GM23338 (cell line): Measurements from ENCODE around the gene ACO1. TPM values are rescaled to one million over a fixed set of nuclear protein-coding genes. Genes with fewer than 3 reads are reported as not detected.

Experiments used
- ATAC-seq: fragments of 200-7000 bp; cut with Tn5 transposase; 3 replicates; pipeline ENCODE4 v1.9.1; 2020
- DNase-seq: peaks from one replicate; pipeline ENCODE4 v3.0.0-alpha.2; 2015; ENCODE audit warnings: low spot score
- H2AFZ ChIP-seq: fragments of 200-600 bp; sonication (generic); 2 replicates; pipeline ENCODE4 v1.8.0; 2016; ENCODE audit warnings: antibody characterized with exemption, mild to moderate bottlenecking, moderate library complexity
- H3F3A ChIP-seq: fragments of 200-600 bp; sonication (generic); replicated peaks from 2 replicates; pipeline ENCODE4 v1.8.0; 2017; ENCODE audit warnings: antibody characterized with exemption, mixed run types, low read depth
- H3K27ac ChIP-seq: fragments of 200-600 bp; sonication (generic); 2 replicates; pipeline ENCODE4 v1.6.1; 2016; ENCODE audit warnings: low read depth
- H3K27me3 ChIP-seq: fragments of 200-600 bp; sonication (generic); 2 replicates; pipeline ENCODE4 v1.8.0; 2016; ENCODE audit warnings: mild to moderate bottlenecking, mixed run types, moderate library complexity; ENCODE audit not compliant: insufficient read depth
- H3K36me3 ChIP-seq: fragments of 200-600 bp; sonication (generic); 2 replicates; pipeline ENCODE4 v1.8.0; 2016; ENCODE audit warnings: mild to moderate bottlenecking; ENCODE audit not compliant: insufficient read depth
- H3K4me1 ChIP-seq: fragments of 200-600 bp; sonication (generic); 2 replicates; pipeline ENCODE4 v1.8.0; 2016; ENCODE audit warnings: mild to moderate bottlenecking, moderate library complexity; ENCODE audit not compliant: insufficient read depth
- H3K4me2 ChIP-seq: fragments of 200-600 bp; sonication (generic); 2 replicates; pipeline ENCODE4 v1.7.1; 2017; ENCODE audit warnings: mixed run types
- H3K4me3 ChIP-seq: fragments of 200-600 bp; sonication (generic); 2 replicates; pipeline ENCODE4 v1.6.1; 2016; ENCODE audit warnings: mixed run types
- H3K79me2 ChIP-seq: fragments of 200-600 bp; sonication (generic); replicated peaks from 2 replicates; pipeline ENCODE4 v1.8.0; 2017; ENCODE audit warnings: mild to moderate bottlenecking; ENCODE audit not compliant: insufficient read depth
- H3K9me2 ChIP-seq: fragments of 200-600 bp; sonication (generic); 2 replicates; pipeline ENCODE4 v1.8.0; 2017; ENCODE audit not compliant: insufficient read depth
- H4K20me1 ChIP-seq: fragments of 200-600 bp; sonication (generic); replicated peaks from 2 replicates; pipeline ENCODE4 v1.8.0; 2017; ENCODE audit warnings: mild to moderate bottlenecking; ENCODE audit not compliant: insufficient read depth
- H3K27ac Mint-ChIP-seq: 2 replicates; pipeline ENCODE4 v1.8.0; 2020; ENCODE audit warnings: inconsistent platforms, mild to moderate bottlenecking, moderate library complexity, mixed read lengths
- H3K27me3 Mint-ChIP-seq: 3 replicates; pipeline ENCODE4 v1.8.0; 2022; ENCODE audit warnings: low read depth, mild to moderate bottlenecking, moderate library complexity, mixed read lengths, inconsistent platforms; ENCODE audit not compliant: insufficient read depth, poor library complexity
- H3K36me3 Mint-ChIP-seq: 3 replicates; pipeline ENCODE4 v1.8.0; 2021; ENCODE audit warnings: low read depth, mild to moderate bottlenecking, inconsistent platforms, moderate library complexity, mixed read lengths
- H3K4me1 Mint-ChIP-seq: 3 replicates; pipeline ENCODE4 v1.8.0; 2020; ENCODE audit warnings: mild to moderate bottlenecking, inconsistent platforms, mixed read lengths
- H3K4me3 Mint-ChIP-seq: 3 replicates; pipeline ENCODE4 v1.8.0; 2021; ENCODE audit warnings: moderate library complexity, mild to moderate bottlenecking, inconsistent platforms, mixed read lengths
- H3K9me3 Mint-ChIP-seq: 3 replicates; pipeline ENCODE4 v1.8.0; 2020; ENCODE audit warnings: moderate library complexity, mild to moderate bottlenecking, inconsistent platforms, mixed read lengths
- CREB1 ChIP-seq: fragments of 250-450 bp; sonication (Bioruptor Pico); IDR thresholded peaks from 2 replicates; pipeline ENCODE4 v1.5.0; 2020; ENCODE audit warnings: low read depth, mild to moderate bottlenecking, moderate library complexity
- ETS1 ChIP-seq: IDR thresholded peaks from 2 replicates; pipeline ENCODE4 v1.6.1; 2016; ENCODE audit warnings: antibody characterized with exemption
- EZH2 ChIP-seq: fragments of 200-600 bp; sonication (generic); IDR thresholded peaks from one replicate; pipeline ENCODE4 v1.8.0; 2017; ENCODE audit warnings: antibody characterized with exemption, mild to moderate bottlenecking, low read depth; ENCODE audit not compliant: unreplicated experiment
- EZH2phosphoT487 ChIP-seq: fragments of 200-600 bp; sonication (generic); IDR thresholded peaks from one replicate; pipeline ENCODE4 v1.8.1; 2018; ENCODE audit warnings: antibody characterized with exemption; ENCODE audit not compliant: unreplicated experiment
- JUNB ChIP-seq: IDR thresholded peaks from one replicate; pipeline ENCODE4 v1.6.1; 2016; ENCODE audit warnings: antibody characterized with exemption; ENCODE audit not compliant: unreplicated experiment
- NANOG ChIP-seq: IDR thresholded peaks from 2 replicates; pipeline ENCODE4 v1.6.1; 2016; ENCODE audit warnings: antibody characterized with exemption, borderline replicate concordance
- POLR2AphosphoS5 ChIP-seq: IDR thresholded peaks from 2 replicates; pipeline ENCODE4 v1.6.1; 2016; ENCODE audit warnings: antibody characterized with exemption, low read depth
- STAT1 ChIP-seq: IDR thresholded peaks from one replicate; pipeline ENCODE4 v1.6.1; 2016; ENCODE audit warnings: antibody characterized with exemption; ENCODE audit not compliant: unreplicated experiment
- ZNF114 ChIP-seq: fragments of 250-450 bp; sonication (Bioruptor Pico); IDR thresholded peaks from 2 replicates; pipeline ENCODE4 v1.5.0; 2020; ENCODE audit warnings: mild to moderate bottlenecking, moderate library complexity
- ZNF331 ChIP-seq: fragments of 250-450 bp; sonication (Bioruptor Pico); IDR thresholded peaks from 2 replicates; pipeline ENCODE4 v1.5.0; 2020; ENCODE audit warnings: low read depth, mild to moderate bottlenecking, moderate library complexity
- ZNF462 ChIP-seq: fragments of 250-450 bp; sonication (Bioruptor Pico); IDR thresholded peaks from 2 replicates; pipeline ENCODE4 v1.5.0; 2020; ENCODE audit warnings: mild to moderate bottlenecking, moderate library complexity
- polyA plus RNA-seq: library from polyadenylated mRNA; unstranded; fragments of >200 nt; fragmentation: Nextera tagmentation; extraction: Ambion mirVana; gene quantifications from 2 replicates; pipeline ENCODE4 v1.2.1, GENCODE V29; 2016
- total RNA-seq: library from RNA; depleted of rRNA; stranded (reverse); fragments of >200 nt; shearing (Covaris generic); gene quantifications from 2 replicates; pipeline ENCODE4 v1.2.3, GENCODE V29; 2014
- TF ChIP-seq, protein P1 (sequence below): IDR thresholded peaks from one replicate; pipeline ENCODE4 v1.6.1; 2018; ENCODE audit warnings: antibody characterized with exemption; ENCODE audit not compliant: unreplicated experiment
- TF ChIP-seq, protein P2 (sequence below), 2 experiments: fragments of 200-600 bp in 1 of 2; sonication (generic) in 1 of 2; conservative IDR thresholded peaks; 2 replicates each; pipeline versions ENCODE4 v1.5.1 to v1.6.1; 2016 to 2017; ENCODE audit warnings: antibody characterized with exemption in 2 of 2, low read depth in 2 of 2, mild to moderate bottlenecking in 2 of 2, moderate library complexity in 1 of 2

ACO1 gene
- total and polyA plus RNA-seq, 2 experiments from 2014 or later, result 16.6 to 41.0 TPM

GRCh38 chr9:32419921-32420320, 35.5 kb downstream of the ACO1 start:
- H3K4me3 ChIP-seq, result no peak overlapping the region
- no peaks in the 10 kb centered on the region for H3K79me2 ChIP-seq
- no peak overlapping the region for H3K4me2 ChIP-seq
- H4K20me1 ChIP-seq, result no peaks in the 10 kb centered on the region
- Mint-ChIP-seq H3K4me3 (no peak overlapping the region), H3K27me3 (no peaks in the 10 kb centered on the region), H3K9me3 (no peaks in the 10 kb centered on the region), H3K36me3 (peaks cover 25% of the 10 kb centered on the region), H3K4me1 (no peaks in the 10 kb centered on the region), H3K27ac (no peak overlapping the region)
- TF ChIP-seq NANOG, result no peak
- no peak for TF ChIP-seq JUNB
- TF ChIP-seq ZNF114 (CRISPR knock-in tag), result no peak
- no peak for TF ChIP-seq ETS1
- no peak for TF ChIP-seq EZH2
- TF ChIP-seq STAT1, result no peak
- no peak for TF ChIP-seq POLR2AphosphoS5
- TF ChIP-seq EZH2phosphoT487, result no peak
- TF ChIP-seq, protein P1, sequence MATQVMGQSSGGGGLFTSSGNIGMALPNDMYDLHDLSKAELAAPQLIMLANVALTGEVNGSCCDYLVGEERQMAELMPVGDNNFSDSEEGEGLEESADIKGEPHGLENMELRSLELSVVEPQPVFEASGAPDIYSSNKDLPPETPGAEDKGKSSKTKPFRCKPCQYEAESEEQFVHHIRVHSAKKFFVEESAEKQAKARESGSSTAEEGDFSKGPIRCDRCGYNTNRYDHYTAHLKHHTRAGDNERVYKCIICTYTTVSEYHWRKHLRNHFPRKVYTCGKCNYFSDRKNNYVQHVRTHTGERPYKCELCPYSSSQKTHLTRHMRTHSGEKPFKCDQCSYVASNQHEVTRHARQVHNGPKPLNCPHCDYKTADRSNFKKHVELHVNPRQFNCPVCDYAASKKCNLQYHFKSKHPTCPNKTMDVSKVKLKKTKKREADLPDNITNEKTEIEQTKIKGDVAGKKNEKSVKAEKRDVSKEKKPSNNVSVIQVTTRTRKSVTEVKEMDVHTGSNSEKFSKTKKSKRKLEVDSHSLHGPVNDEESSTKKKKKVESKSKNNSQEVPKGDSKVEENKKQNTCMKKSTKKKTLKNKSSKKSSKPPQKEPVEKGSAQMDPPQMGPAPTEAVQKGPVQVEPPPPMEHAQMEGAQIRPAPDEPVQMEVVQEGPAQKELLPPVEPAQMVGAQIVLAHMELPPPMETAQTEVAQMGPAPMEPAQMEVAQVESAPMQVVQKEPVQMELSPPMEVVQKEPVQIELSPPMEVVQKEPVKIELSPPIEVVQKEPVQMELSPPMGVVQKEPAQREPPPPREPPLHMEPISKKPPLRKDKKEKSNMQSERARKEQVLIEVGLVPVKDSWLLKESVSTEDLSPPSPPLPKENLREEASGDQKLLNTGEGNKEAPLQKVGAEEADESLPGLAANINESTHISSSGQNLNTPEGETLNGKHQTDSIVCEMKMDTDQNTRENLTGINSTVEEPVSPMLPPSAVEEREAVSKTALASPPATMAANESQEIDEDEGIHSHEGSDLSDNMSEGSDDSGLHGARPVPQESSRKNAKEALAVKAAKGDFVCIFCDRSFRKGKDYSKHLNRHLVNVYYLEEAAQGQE, result no peak
- no peak for TF ChIP-seq ZNF462 (CRISPR knock-in tag)
- TF ChIP-seq, protein P2, sequence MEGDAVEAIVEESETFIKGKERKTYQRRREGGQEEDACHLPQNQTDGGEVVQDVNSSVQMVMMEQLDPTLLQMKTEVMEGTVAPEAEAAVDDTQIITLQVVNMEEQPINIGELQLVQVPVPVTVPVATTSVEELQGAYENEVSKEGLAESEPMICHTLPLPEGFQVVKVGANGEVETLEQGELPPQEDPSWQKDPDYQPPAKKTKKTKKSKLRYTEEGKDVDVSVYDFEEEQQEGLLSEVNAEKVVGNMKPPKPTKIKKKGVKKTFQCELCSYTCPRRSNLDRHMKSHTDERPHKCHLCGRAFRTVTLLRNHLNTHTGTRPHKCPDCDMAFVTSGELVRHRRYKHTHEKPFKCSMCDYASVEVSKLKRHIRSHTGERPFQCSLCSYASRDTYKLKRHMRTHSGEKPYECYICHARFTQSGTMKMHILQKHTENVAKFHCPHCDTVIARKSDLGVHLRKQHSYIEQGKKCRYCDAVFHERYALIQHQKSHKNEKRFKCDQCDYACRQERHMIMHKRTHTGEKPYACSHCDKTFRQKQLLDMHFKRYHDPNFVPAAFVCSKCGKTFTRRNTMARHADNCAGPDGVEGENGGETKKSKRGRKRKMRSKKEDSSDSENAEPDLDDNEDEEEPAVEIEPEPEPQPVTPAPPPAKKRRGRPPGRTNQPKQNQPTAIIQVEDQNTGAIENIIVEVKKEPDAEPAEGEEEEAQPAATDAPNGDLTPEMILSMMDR (conservative IDR thresholded peaks at IDR 0.05; ENCODE audit: low read depth in 2 of 2), result no peak
- TF ChIP-seq ZNF331, result no peak
- TF ChIP-seq CREB1 (CRISPR knock-in tag), result no peak
- no peak for ATAC-seq
- no peaks in the 10 kb centered on the region for H3K4me1 ChIP-seq
- H2AFZ ChIP-seq, result no peak overlapping the region
- no peak for DNase-seq
- H3K27ac ChIP-seq, result no peak overlapping the region
- H3F3A ChIP-seq, result no peaks in the 10 kb centered on the region
- H3K27me3 ChIP-seq, result no peaks in the 10 kb centered on the region
- H3K9me2 ChIP-seq, result no peaks in the 10 kb centered on the region
- no peaks in the 10 kb centered on the region for H3K36me3 ChIP-seq
